ENCODE data around the gene ZRANB3. TPM values are rescaled to one million over a fixed set of nuclear protein-coding genes. Genes with fewer than 3 reads are reported as not detected.
"Not testable (repeated sequence)": the region's sequence is repeated elsewhere in the genome, so short reads cannot be mapped to it uniquely, and the experiment has no call there.

ZRANB3 gene
- total and polyA plus RNA-seq, 10 donors, result 2.2 to 11.1 (median 6.9) TPM

GRCh38 chr2:135422898-135423297 is 108.1 kb downstream of the ZRANB3 start:
- H3K9me3 ChIP-seq, result peaks cover 0 to 23% (median 15%) of the 10 kb centered on the region in 8 donors
- no peaks in the 10 kb centered on the region for H3K27me3 ChIP-seq (replicated peaks in 1 of 7)
- no peak overlapping the region for H3K4me3 ChIP-seq
- H3K27ac ChIP-seq, result no peak overlapping the region
- TF ChIP-seq CTCF (IDR thresholded peaks at IDR 0.05 in 8 of 11, conservative IDR thresholded peaks at IDR 0.05 in 3 of 11) (no peak), POLR2AphosphoS5 (IDR thresholded peaks at IDR 0.05) (no peak)
- DNase-seq, result no peak
- no peaks in the 10 kb centered on the region for H3K36me3 ChIP-seq
- intact Hi-C loops (cut with DNase I; ENCODE audit: low total_unique reads), result no loop called here
- WGBS, 5 donors, result 94 to 99% (median 98%) methylated on average over 3 of the region's 3 CpGs
- no peaks in the 10 kb centered on the region for H3K4me1 ChIP-seq

- Histone ChIP-seq H3K36me3 (no peaks in the 10 kb centered on the region), H3K4me3 (no peak overlapping the region), H3K27ac (no peak overlapping the region), H3K4me1 (no peaks in the 10 kb centered on the region), H3K9me3 (peaks cover 0 to 64% (median 13%) of the 10 kb centered on the region in 8 donors), H3K27me3 (replicated peaks in 1 of 7) (no peaks in the 10 kb centered on the region)
- intact Hi-C loops (cut with DNase I; ENCODE audit: low total_unique reads), result no loop called here
- TF ChIP-seq POLR2AphosphoS5 (IDR thresholded peaks at IDR 0.05) (no peak), POLR2A (IDR thresholded peaks at IDR 0.05) (no peak), CTCF (IDR thresholded peaks at IDR 0.05 in 8 of 11, conservative IDR thresholded peaks at IDR 0.05 in 3 of 11) (no peak)
- no peak for DNase-seq
- 97 to 99% (median 98%) methylated on average over 3 of the region's 3 CpGs for WGBS, 5 donors
These were observed 119.4 kb downstream of the ZRANB3 start for GRCh38 chr2:135411646-135412045.

DNA sequence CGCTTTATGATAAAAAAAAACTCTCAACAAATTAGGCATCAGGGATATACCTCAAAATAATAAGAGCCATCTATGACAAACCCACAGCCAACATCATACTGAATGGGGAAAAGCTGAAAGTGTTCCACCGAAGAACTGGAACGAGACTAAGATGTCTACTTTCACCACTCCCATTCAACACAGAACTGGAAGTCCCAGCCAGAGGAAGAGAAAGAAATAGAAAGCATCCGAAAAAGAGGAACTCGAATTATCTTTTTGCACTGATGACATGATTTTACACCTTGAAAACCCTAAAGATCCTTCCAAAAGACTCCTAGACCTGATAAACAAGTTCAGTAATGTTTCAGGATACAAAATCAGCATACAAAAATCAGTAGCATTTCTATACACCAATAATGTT is 121.6 kb downstream of the ZRANB3 start:
- H3K27me3 ChIP-seq (replicated peaks in 1 of 7), result no peaks in the 10 kb centered on the region
- no peak for DNase-seq
- H3K4me3 ChIP-seq, result no peak overlapping the region
- H3K4me1 ChIP-seq, result no peaks in the 10 kb centered on the region
- H3K27ac ChIP-seq, result no peak overlapping the region
- TF ChIP-seq POLR2A (IDR thresholded peaks at IDR 0.05) (no peak), POLR2AphosphoS5 (IDR thresholded peaks at IDR 0.05) (no peak), CTCF (IDR thresholded peaks at IDR 0.05 in 8 of 11, conservative IDR thresholded peaks at IDR 0.05 in 3 of 11) (no peak)
- intact Hi-C loops (cut with DNase I; ENCODE audit: low total_unique reads), result no loop called here
- H3K9me3 ChIP-seq, result peaks cover 0 to 70% (median 19%) of the 10 kb centered on the region in 8 donors
- WGBS, 5 donors, result 74 to 86% (median 79%) methylated on average over 5 of the region's 5 CpGs
- no peaks in the 10 kb centered on the region for H3K36me3 ChIP-seq

DNA sequence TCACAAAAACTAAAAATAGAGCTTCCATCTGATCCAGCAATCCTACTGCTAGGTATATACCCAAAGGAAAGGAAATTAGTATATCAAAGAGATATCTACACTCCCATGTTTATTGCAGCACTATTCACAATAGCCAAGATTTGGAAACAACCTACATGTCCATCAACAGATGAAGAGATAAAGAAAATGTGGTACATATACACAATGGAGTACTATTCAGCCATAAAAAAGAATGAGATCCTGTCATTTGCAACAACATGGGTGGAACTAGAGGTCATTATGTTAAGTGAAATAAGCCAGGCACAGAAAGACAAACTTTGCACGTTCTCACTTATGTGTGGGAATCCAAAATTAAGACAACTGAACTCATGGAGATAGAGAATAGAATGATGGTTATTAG is 134.8 kb downstream of the ZRANB3 start:
- H3K27ac ChIP-seq; H3K27me3 ChIP-seq (replicated peaks in 1 of 7); DNase-seq; intact Hi-C loops (cut with DNase I; ENCODE audit: low total_unique reads); H3K4me3 ChIP-seq; H3K9me3 ChIP-seq; H3K4me1 ChIP-seq; H3K36me3 ChIP-seq: not testable (repeated sequence)
- 86 to 100% (median 97%) methylated on average over 1 of the region's 1 CpG for WGBS, 5 donors

GRCh38 chr2:135386993-135387392 is 144.0 kb downstream of the ZRANB3 start:
- no peak for TF ChIP-seq POLR2AphosphoS5 (IDR thresholded peaks at IDR 0.05)
- no peak for TF ChIP-seq POLR2A (IDR thresholded peaks at IDR 0.05)
- TF ChIP-seq CTCF (IDR thresholded peaks at IDR 0.05 in 8 of 11, conservative IDR thresholded peaks at IDR 0.05 in 3 of 11), result no peak
- no peak overlapping the region for H3K27ac ChIP-seq
- no peak for DNase-seq
- intact Hi-C loops (cut with DNase I; ENCODE audit: low total_unique reads), result no loop called here
- 84 to 99% (median 92%) methylated on average over 2 of the region's 2 CpGs for WGBS, 5 donors
- no peaks in the 10 kb centered on the region for H3K27me3 ChIP-seq (replicated peaks in 1 of 7)
- peaks cover 0 to 52% (median 34%) of the 10 kb centered on the region in 8 donors for H3K9me3 ChIP-seq
- peaks cover 0 to 17% (median 0%) of the 10 kb centered on the region in 6 donors for H3K36me3 ChIP-seq
- no peaks in the 10 kb centered on the region for H3K4me1 ChIP-seq
- no peak overlapping the region for H3K4me3 ChIP-seq

Measured in spleen (tissue), 11 donors.